K562 (cell line): ENCODE measurements around the gene LINGO4. TPM values are rescaled to one million over a fixed set of nuclear protein-coding genes. Genes with fewer than 3 reads are reported as not detected.

Experiments used
- E2F5 ChIP-seq: sonication (generic); formaldehyde crosslinking; IDR thresholded peaks from 2 replicates; pipeline ENCODE4 v1.8.0; 2022; ENCODE audit warnings: mild to moderate bottlenecking, missing genetic modification reagents
- HNRNPK ChIP-seq: fragments of 200-400 bp; formaldehyde crosslinking; IDR thresholded peaks from one replicate; pipeline ENCODE4 v1.6.1; 2018; ENCODE audit warnings: mild to moderate bottlenecking, low read depth, low read length; ENCODE audit not compliant: poor library complexity, severe bottlenecking
- NR0B1 ChIP-seq: fragments of 450-650 bp; IDR thresholded peaks from one replicate; pipeline ENCODE4 v1.6.1; 2018; ENCODE audit warnings: mild to moderate bottlenecking, moderate library complexity; ENCODE audit not compliant: partially characterized antibody
- POLR3G ChIP-seq: IDR thresholded peaks from 2 replicates; pipeline ENCODE4 v1.6.1; 2011; ENCODE audit not compliant: insufficient read length, insufficient replicate concordance; ENCODE audit errors: extremely low read depth
- RCOR1 ChIP-seq, 2 experiments: IDR thresholded peaks; 2 replicates each; pipeline ENCODE4 v1.6.1; 2012; ENCODE audit warnings: low read depth in 2 of 2, low read length in 2 of 2, borderline replicate concordance in 1 of 2, improper control_type of control experiment in 1 of 2
- SIX5 ChIP-seq, 2 experiments: IDR thresholded peaks; 2 replicates each; pipeline ENCODE4 v1.6.1; 2011; ENCODE audit warnings: low read length in 2 of 2, borderline replicate concordance in 1 of 2, low read depth in 1 of 2, mild to moderate bottlenecking in 1 of 2, moderate library complexity in 1 of 2; ENCODE audit not compliant: insufficient read depth in 1 of 2
- SLC30A9 ChIP-seq: fragments of 250-450 bp; sonication (Bioruptor Pico); IDR thresholded peaks from 2 replicates; pipeline ENCODE4 v1.8.0; 2022; ENCODE audit warnings: mild to moderate bottlenecking, moderate library complexity
- TAF15 ChIP-seq: fragments of 200-400 bp; formaldehyde crosslinking; IDR thresholded peaks from 2 replicates; pipeline ENCODE4 v1.6.1; 2017; ENCODE audit warnings: mild to moderate bottlenecking, low read depth, low read length, moderate library complexity
- U2AF2 ChIP-seq: fragments of 200-400 bp; formaldehyde crosslinking; optimal IDR thresholded peaks from 2 replicates; pipeline ENCODE3; 2017; ENCODE audit warnings: low read depth, mild to moderate bottlenecking, low read length
- ZBTB1 ChIP-seq: sonication (generic); formaldehyde crosslinking; IDR thresholded peaks from 2 replicates; pipeline ENCODE4 v1.8.1; 2023; ENCODE audit warnings: missing genetic modification reagents, low read depth, mild to moderate bottlenecking, borderline replicate concordance
- ZNF184 ChIP-seq: sonication (generic); formaldehyde crosslinking; IDR thresholded peaks from 2 replicates; pipeline ENCODE4 v1.5.0; 2020; ENCODE audit warnings: missing genetic modification reagents
- polyA plus RNA-seq, 8 experiments: library from polyadenylated mRNA; depleted of rRNA in 4 of 8; stranded (reverse) in 5 of 8; unstranded in 3 of 8; fragments of >200 nt; fragmentation: Nextera tagmentation in 2 of 8; fragmentation: Illumina TruSeq in 1 of 8; extraction: Ambion mirVana in 2 of 8; extraction: Trizol in 1 of 8; gene quantifications; 2 replicates each; pipeline versions ENCODE4 v1.2.1 to v1.2.3, GENCODE V29; 2011 to 2014; ENCODE audit warnings: inconsistent platforms in 1 of 8, missing spikeins in 1 of 8
- total RNA-seq, 7 experiments: library from RNA; depleted of rRNA in 6 of 7; stranded (reverse); fragments of >200 nt in 6 of 7; fragmentation: Illumina TruSeq in 2 of 7; extraction: Trizol in 2 of 7; gene quantifications; 2 replicates each; pipeline versions ENCODE4 v1.2.1 to v1.2.3, GENCODE V29; 2011 to 2021; ENCODE audit warnings: low replicate concordance in 1 of 7
- TF ChIP-seq, protein P1 (sequence below): sonication (generic); formaldehyde crosslinking; IDR thresholded peaks from 2 replicates; pipeline ENCODE4 v1.8.0; 2022; ENCODE audit warnings: mild to moderate bottlenecking, missing genetic modification reagents
- TF ChIP-seq, protein P2 (sequence below): IDR thresholded peaks from 2 replicates; pipeline ENCODE4 v1.6.1; 2011; ENCODE audit warnings: borderline replicate concordance, low read depth, mild to moderate bottlenecking, moderate library complexity, low read length; ENCODE audit not compliant: insufficient read depth, poor library complexity, severe bottlenecking
- TF ChIP-seq, protein P3 (sequence below): sonication (generic); formaldehyde crosslinking; IDR thresholded peaks from 2 replicates; pipeline ENCODE4 v1.9.0; 2022; ENCODE audit warnings: mild to moderate bottlenecking, missing genetic modification reagents
- TF ChIP-seq, protein P4 (sequence below): IDR thresholded peaks from 2 replicates; pipeline ENCODE4 v1.6.1; 2011; ENCODE audit not compliant: insufficient read length; ENCODE audit errors: extremely low read depth

Gene LINGO4
- total and polyA plus RNA-seq, 9 of the 15 experiments (the other 6 are each of a cell fraction or from before 2014, with no cell fraction given) = not detected

- TF ChIP-seq, protein P1, sequence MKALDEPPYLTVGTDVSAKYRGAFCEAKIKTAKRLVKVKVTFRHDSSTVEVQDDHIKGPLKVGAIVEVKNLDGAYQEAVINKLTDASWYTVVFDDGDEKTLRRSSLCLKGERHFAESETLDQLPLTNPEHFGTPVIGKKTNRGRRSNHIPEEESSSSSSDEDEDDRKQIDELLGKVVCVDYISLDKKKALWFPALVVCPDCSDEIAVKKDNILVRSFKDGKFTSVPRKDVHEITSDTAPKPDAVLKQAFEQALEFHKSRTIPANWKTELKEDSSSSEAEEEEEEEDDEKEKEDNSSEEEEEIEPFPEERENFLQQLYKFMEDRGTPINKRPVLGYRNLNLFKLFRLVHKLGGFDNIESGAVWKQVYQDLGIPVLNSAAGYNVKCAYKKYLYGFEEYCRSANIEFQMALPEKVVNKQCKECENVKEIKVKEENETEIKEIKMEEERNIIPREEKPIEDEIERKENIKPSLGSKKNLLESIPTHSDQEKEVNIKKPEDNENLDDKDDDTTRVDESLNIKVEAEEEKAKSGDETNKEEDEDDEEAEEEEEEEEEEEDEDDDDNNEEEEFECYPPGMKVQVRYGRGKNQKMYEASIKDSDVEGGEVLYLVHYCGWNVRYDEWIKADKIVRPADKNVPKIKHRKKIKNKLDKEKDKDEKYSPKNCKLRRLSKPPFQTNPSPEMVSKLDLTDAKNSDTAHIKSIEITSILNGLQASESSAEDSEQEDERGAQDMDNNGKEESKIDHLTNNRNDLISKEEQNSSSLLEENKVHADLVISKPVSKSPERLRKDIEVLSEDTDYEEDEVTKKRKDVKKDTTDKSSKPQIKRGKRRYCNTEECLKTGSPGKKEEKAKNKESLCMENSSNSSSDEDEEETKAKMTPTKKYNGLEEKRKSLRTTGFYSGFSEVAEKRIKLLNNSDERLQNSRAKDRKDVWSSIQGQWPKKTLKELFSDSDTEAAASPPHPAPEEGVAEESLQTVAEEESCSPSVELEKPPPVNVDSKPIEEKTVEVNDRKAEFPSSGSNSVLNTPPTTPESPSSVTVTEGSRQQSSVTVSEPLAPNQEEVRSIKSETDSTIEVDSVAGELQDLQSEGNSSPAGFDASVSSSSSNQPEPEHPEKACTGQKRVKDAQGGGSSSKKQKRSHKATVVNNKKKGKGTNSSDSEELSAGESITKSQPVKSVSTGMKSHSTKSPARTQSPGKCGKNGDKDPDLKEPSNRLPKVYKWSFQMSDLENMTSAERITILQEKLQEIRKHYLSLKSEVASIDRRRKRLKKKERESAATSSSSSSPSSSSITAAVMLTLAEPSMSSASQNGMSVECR (CRISPR knock-in tag) = peak; percentile 60; the same call in 1 of the 2 replicates
- TF ChIP-seq, protein P2, sequence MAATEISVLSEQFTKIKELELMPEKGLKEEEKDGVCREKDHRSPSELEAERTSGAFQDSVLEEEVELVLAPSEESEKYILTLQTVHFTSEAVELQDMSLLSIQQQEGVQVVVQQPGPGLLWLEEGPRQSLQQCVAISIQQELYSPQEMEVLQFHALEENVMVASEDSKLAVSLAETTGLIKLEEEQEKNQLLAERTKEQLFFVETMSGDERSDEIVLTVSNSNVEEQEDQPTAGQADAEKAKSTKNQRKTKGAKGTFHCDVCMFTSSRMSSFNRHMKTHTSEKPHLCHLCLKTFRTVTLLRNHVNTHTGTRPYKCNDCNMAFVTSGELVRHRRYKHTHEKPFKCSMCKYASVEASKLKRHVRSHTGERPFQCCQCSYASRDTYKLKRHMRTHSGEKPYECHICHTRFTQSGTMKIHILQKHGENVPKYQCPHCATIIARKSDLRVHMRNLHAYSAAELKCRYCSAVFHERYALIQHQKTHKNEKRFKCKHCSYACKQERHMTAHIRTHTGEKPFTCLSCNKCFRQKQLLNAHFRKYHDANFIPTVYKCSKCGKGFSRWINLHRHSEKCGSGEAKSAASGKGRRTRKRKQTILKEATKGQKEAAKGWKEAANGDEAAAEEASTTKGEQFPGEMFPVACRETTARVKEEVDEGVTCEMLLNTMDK = peak; percentile 30
- TF ChIP-seq POLR3G = no peak
- TF ChIP-seq NR0B1 = no peak
- peak; percentile 87 to 100; a peak in 3 of 4 replicates for TF ChIP-seq RCOR1 (IDR thresholded peaks at IDR 0.05; ENCODE audit: borderline replicate concordance in 1 of 2, low read depth in 2 of 2, low read length in 2 of 2)
- TF ChIP-seq SIX5 (IDR thresholded peaks at IDR 0.05; ENCODE audit: borderline replicate concordance in 1 of 2, insufficient read depth in 1 of 2, low read depth in 1 of 2, low read length in 2 of 2) = no peak
- peak; percentile 91 for TF ChIP-seq E2F5 (CRISPR knock-in tag)
- no peak for TF ChIP-seq U2AF2
- no peak for TF ChIP-seq TAF15
- TF ChIP-seq, protein P3, sequence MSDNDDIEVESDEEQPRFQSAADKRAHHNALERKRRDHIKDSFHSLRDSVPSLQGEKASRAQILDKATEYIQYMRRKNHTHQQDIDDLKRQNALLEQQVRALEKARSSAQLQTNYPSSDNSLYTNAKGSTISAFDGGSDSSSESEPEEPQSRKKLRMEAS (CRISPR knock-in tag) = peak; percentile 96
- TF ChIP-seq, protein P4, sequence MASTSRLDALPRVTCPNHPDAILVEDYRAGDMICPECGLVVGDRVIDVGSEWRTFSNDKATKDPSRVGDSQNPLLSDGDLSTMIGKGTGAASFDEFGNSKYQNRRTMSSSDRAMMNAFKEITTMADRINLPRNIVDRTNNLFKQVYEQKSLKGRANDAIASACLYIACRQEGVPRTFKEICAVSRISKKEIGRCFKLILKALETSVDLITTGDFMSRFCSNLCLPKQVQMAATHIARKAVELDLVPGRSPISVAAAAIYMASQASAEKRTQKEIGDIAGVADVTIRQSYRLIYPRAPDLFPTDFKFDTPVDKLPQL = no peak
- peak; percentile 81; the same call in 1 of the 2 replicates for TF ChIP-seq ZBTB1
- TF ChIP-seq SLC30A9 (CRISPR knock-in tag) = no peak
- TF ChIP-seq HNRNPK = no peak
- TF ChIP-seq ZNF184 = no peak
These were observed 14.9 kb downstream of the LINGO4 start, which contains the start of gene TDRKH (continued) for GRCh38 chr1:151790071-151790939.
